Left ventricle myocardium inferior (tissue), 1 donor: ENCODE measurements around the gene TCAF2. TPM values are rescaled to one million over a fixed set of nuclear protein-coding genes. Genes with fewer than 3 reads are reported as not detected.
"Not testable (repeated sequence)": the region's sequence is repeated elsewhere in the genome, so short reads cannot be mapped to it uniquely, and the experiment has no call there.

Experiments used
- DNase-seq: peaks from one replicate; pipeline ENCODE4 v3.0.0-alpha.2; 2020
- H3K27ac ChIP-seq: fragments of 200-600 bp; replicated peaks from 2 replicates; pipeline ENCODE4 v1.8.0; 2021
- H3K27me3 ChIP-seq: fragments of 200-600 bp; 2 replicates; pipeline ENCODE4 v1.8.0; 2021; ENCODE audit warnings: low read depth
- H3K36me3 ChIP-seq: fragments of 200-600 bp; 2 replicates; pipeline ENCODE4 v1.8.0; 2021
- H3K4me1 ChIP-seq: fragments of 200-600 bp; 2 replicates; pipeline ENCODE4 v1.8.0; 2021
- H3K4me3 ChIP-seq: fragments of 200-600 bp; 2 replicates; pipeline ENCODE4 v1.8.0; 2021; ENCODE audit warnings: mild to moderate bottlenecking, moderate library complexity
- H3K9me3 ChIP-seq: fragments of 200-600 bp; replicated peaks from 2 replicates; pipeline ENCODE4 v1.8.0; 2021
- intact Hi-C: fragments of 100-400 bp; cut with micrococcal nuclease; formaldehyde crosslinking; loops from one replicate; pipeline ENCODE4 v1.11.0; 2022
- total RNA-seq: library from RNA; stranded (reverse); fragmentation: NEBNext Ultra II Directional; extraction: Animal tissue kit (Norgen Biotek cat#: 25700); gene quantifications from one replicate; pipeline ENCODE4 v1.2.1, GENCODE V29; 2021
- donor health status: DM: no; HTN: yes; CAD: no; lungs with severe emphysema.

Gene TCAF2
- total RNA-seq, 1 donor from 2014 or later, result 0.22 TPM

GRCh38 chr7:143633013-143633618 is 12.3 kb downstream of the TCAF2 start:
- H3K4me3 ChIP-seq, H3K9me3 ChIP-seq, H3K4me1 ChIP-seq, DNase-seq, H3K27ac ChIP-seq, H3K27me3 ChIP-seq, intact Hi-C loops, H3K36me3 ChIP-seq: not testable (repeated sequence)

GRCh38 chr7:143635364-143636240 is 14.8 kb downstream of the TCAF2 start:
- H3K27ac ChIP-seq, H3K9me3 ChIP-seq, H3K36me3 ChIP-seq, intact Hi-C loops, DNase-seq, H3K4me1 ChIP-seq, H3K27me3 ChIP-seq, H3K4me3 ChIP-seq: not testable (repeated sequence)

- H3K9me3 ChIP-seq, H3K4me1 ChIP-seq, H3K36me3 ChIP-seq, H3K4me3 ChIP-seq, DNase-seq, H3K27me3 ChIP-seq, H3K27ac ChIP-seq, intact Hi-C loops: not testable (repeated sequence)
Measured at GRCh38 chr7:143639372-143639771, 18.6 kb downstream of the TCAF2 start.

GRCh38 chr7:143640528-143641189 is 19.9 kb downstream of the TCAF2 start:
- H3K36me3 ChIP-seq, H3K27ac ChIP-seq, H3K4me3 ChIP-seq, H3K27me3 ChIP-seq, intact Hi-C loops, DNase-seq, H3K9me3 ChIP-seq, H3K4me1 ChIP-seq: not testable (repeated sequence)

- H3K36me3 ChIP-seq, H3K27ac ChIP-seq, H3K4me1 ChIP-seq, intact Hi-C loops, H3K9me3 ChIP-seq, H3K4me3 ChIP-seq, DNase-seq, H3K27me3 ChIP-seq: not testable (repeated sequence)
Measured at GRCh38 chr7:143646598-143646997, 25.8 kb downstream of the TCAF2 start.

GRCh38 chr7:143649902-143650301 is 29.1 kb downstream of the TCAF2 start:
- H3K9me3 ChIP-seq, DNase-seq, H3K27me3 ChIP-seq, intact Hi-C loops, H3K4me3 ChIP-seq, H3K27ac ChIP-seq, H3K36me3 ChIP-seq, H3K4me1 ChIP-seq: not testable (repeated sequence)

- H3K36me3 ChIP-seq, H3K27ac ChIP-seq, intact Hi-C loops, H3K27me3 ChIP-seq, H3K4me3 ChIP-seq, DNase-seq, H3K9me3 ChIP-seq, H3K4me1 ChIP-seq: not testable (repeated sequence)
Measured at GRCh38 chr7:143650447-143650846, 29.7 kb downstream of the TCAF2 start.

Other genes starting within 250 kb of the TCAF2 start
- 68.4 TPM for gene ZYX, start 239.6 kb upstream of the TCAF2 start, total RNA-seq
- gene EPHA1, start 212.1 kb upstream of the TCAF2 start, total RNA-seq, result not detected
- gene TAS2R60, start 177.5 kb upstream of the TCAF2 start, total RNA-seq, result not detected
- not detected for gene TAS2R41, start 143.1 kb upstream of the TCAF2 start, total RNA-seq
- not detected for gene CTAGE15, start 49.2 kb upstream of the TCAF2 start, total RNA-seq
- not detected for gene CTAGE6, start 136.7 kb downstream of the TCAF2 start, total RNA-seq